Psoas muscle (tissue), 8 donors: Measurements from ENCODE around the gene SOCS3. TPM values are rescaled to one million over a fixed set of nuclear protein-coding genes. Genes with fewer than 3 reads are reported as not detected.

Experiments
- ATAC-seq, 4 donors: fragments of 200-7000 bp; cut with Tn5 transposase; one replicate each; pipeline ENCODE4 v1.9.1; 2020; ENCODE audit warnings: moderate library complexity in 3 of 4, mild to moderate bottlenecking in 2 of 4
- DNase-seq, 2 donors: peaks; one replicate each; pipeline ENCODE4 v3.0.0-alpha.2; 2020
- H3K27ac ChIP-seq: fragments of 200-600 bp; one replicate; pipeline ENCODE4 v1.8.0; 2022
- H3K27me3 ChIP-seq, 3 donors: fragments of 200-600 bp in 1 of 3; one replicate each; pipeline versions ENCODE4 v1.6.1 to v1.8.0; 2013 to 2022; ENCODE audit warnings: low read length in 2 of 3, mild to moderate bottlenecking in 2 of 3, moderate library complexity in 1 of 3; ENCODE audit not compliant: insufficient read depth in 3 of 3
- H3K36me3 ChIP-seq, 2 donors: fragments of 200-600 bp in 1 of 2; one replicate each; pipeline versions ENCODE4 v1.6.1 to v1.8.0; 2013 to 2022; ENCODE audit warnings: low read depth in 1 of 2, mild to moderate bottlenecking in 1 of 2, moderate library complexity in 1 of 2; ENCODE audit not compliant: insufficient read depth in 1 of 2
- H3K4me1 ChIP-seq: fragments of 200-600 bp; one replicate; pipeline ENCODE4 v1.8.0; 2022
- H3K4me3 ChIP-seq: fragments of 200-600 bp; one replicate; pipeline ENCODE4 v1.8.0; 2022; ENCODE audit warnings: mild to moderate bottlenecking
- H3K9me3 ChIP-seq: fragments of 200-600 bp; one replicate; pipeline ENCODE4 v1.8.0; 2022
- WGBS, 3 donors: extraction: QIAGEN DNeasy Blood & Tissue Kit; methylation state at CpG; one replicate each; pipeline versions ENCODE4 v1.1.6 to v1.1.7; 2013; 5-methylcytosine and 5-hydroxymethylcytosine counted together
- intact Hi-C, 2 donors: fragments of 100-400 bp; cut with DNase I; formaldehyde crosslinking; loops; one replicate each; pipeline versions ENCODE4 v1.11.0 to v1.14.2; 2022
- polyA plus RNA-seq, 3 donors: library from polyadenylated mRNA; stranded (reverse); fragments of 200-250 nt; gene quantifications; one replicate each; pipeline ENCODE4 v1.2.3, GENCODE V29; 2013
- total RNA-seq, 4 donors: library from RNA; stranded (reverse); fragmentation: NEBNext Ultra II Directional in 2 of 4; extraction: Animal tissue kit (Norgen Biotek cat#: 25700) in 2 of 4; gene quantifications; one replicate each; pipeline versions ENCODE4 v1.2.1 to v1.2.4, GENCODE V29; 2021 to 2023
- TF ChIP-seq, protein P1 (sequence below): fragments of 200-600 bp; IDR thresholded peaks from one replicate; pipeline ENCODE4 v1.8.0; 2022; ENCODE audit warnings: antibody characterized with exemption
- donor health status: healthy with polysubstance abuse.
- donor health status: DM: no; HTN: no; CAD: no; lungs with moderate emphysema.
- donor health status: Bipolar disorder and iron deficiency.
- donor health status: healthy.
- donor health status: DM: yes; HTN: yes; CAD: no.
- donor health status: DM: no; HTN: no; CAD: no.
- donor health status: DM: no; HTN: no; CAD: no.
- donor health status: DM: yes; HTN: yes; CAD: no.

Gene SOCS3
- total and polyA plus RNA-seq, 7 donors: 5.3 to 43.5 (median 17.4) TPM

DNA sequence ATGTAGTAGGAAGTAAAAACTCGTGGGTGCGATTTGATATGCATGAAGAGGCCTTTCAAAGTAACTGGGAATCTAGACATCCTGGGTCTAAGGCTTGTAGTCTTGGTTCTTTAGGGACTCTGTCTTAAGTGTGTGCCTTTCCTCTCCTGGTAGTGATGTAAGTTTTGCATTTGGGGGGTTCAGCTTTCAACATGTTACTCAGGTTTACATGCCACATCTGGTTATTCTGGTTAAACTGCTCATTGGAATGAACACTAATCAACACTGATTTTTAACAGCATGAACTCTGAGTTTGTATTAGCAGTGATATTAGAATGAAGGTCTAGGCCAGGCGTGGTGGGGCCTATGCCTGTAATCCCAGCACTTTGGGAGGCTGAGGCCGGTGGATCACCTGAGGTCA, 33.7 kb upstream of the SOCS3 start:
- H3K4me1 ChIP-seq: peaks cover 76% of the 10 kb centered on the region

DNA sequence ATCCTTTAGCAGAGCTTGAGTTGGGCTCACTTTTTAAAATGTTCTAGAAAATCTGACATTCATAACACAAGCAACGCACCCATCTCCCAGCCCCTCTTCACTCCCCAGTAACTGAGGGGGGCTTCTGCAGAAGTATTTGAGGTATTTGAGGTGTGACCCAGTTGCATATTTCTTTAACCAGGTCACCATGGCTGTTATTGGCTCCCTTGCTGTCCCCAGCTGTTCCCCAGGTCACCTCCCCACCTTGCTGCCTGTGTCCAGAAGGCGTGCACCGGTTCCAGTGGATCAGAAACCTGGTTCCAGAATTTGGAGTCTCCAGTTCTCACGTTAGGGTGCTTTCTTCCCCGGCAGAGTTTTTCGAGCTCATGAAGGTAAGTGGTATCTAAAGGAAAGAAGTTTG, 32.4 kb upstream of the SOCS3 start:
- H3K4me3 ChIP-seq: no peak overlapping the region
- DNase-seq: no peak
- no peaks in the 10 kb centered on the region for H3K9me3 ChIP-seq
- peak overlapping the region; percentile 28 for H3K27ac ChIP-seq
- TF ChIP-seq, protein P1, sequence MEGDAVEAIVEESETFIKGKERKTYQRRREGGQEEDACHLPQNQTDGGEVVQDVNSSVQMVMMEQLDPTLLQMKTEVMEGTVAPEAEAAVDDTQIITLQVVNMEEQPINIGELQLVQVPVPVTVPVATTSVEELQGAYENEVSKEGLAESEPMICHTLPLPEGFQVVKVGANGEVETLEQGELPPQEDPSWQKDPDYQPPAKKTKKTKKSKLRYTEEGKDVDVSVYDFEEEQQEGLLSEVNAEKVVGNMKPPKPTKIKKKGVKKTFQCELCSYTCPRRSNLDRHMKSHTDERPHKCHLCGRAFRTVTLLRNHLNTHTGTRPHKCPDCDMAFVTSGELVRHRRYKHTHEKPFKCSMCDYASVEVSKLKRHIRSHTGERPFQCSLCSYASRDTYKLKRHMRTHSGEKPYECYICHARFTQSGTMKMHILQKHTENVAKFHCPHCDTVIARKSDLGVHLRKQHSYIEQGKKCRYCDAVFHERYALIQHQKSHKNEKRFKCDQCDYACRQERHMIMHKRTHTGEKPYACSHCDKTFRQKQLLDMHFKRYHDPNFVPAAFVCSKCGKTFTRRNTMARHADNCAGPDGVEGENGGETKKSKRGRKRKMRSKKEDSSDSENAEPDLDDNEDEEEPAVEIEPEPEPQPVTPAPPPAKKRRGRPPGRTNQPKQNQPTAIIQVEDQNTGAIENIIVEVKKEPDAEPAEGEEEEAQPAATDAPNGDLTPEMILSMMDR: no peak
- no peaks in the 10 kb centered on the region for H3K27me3 ChIP-seq
- intact Hi-C loops: no loop called here
- 94 to 95% (median 95%) methylated on average over 6 of the region's 6 CpGs for WGBS, 3 donors
- H3K4me1 ChIP-seq: peaks cover 74% of the 10 kb centered on the region
- no peak for ATAC-seq
- H3K36me3 ChIP-seq: peaks cover 0 to 31% of the 10 kb centered on the region in 2 donors

More for the DNA sequence above, 33.7 kb upstream of the SOCS3 start:
- 90 to 96% (median 92%) methylated on average over 4 of the region's 4 CpGs for whole genome bisulfite sequencing, 3 donors
- no peak for DNase-seq
- H3K27ac ChIP-seq: no peak overlapping the region
- H3K36me3 ChIP-seq: peaks cover 0 to 33% of the 10 kb centered on the region in 2 donors
- ATAC-seq: no peak
- H3K4me3 ChIP-seq: no peak overlapping the region
- intact Hi-C loops: no loop called here
- TF ChIP-seq, protein P1: no peak
- H3K9me3 ChIP-seq: no peaks in the 10 kb centered on the region
- H3K27me3 ChIP-seq: no peaks in the 10 kb centered on the region

DNA sequence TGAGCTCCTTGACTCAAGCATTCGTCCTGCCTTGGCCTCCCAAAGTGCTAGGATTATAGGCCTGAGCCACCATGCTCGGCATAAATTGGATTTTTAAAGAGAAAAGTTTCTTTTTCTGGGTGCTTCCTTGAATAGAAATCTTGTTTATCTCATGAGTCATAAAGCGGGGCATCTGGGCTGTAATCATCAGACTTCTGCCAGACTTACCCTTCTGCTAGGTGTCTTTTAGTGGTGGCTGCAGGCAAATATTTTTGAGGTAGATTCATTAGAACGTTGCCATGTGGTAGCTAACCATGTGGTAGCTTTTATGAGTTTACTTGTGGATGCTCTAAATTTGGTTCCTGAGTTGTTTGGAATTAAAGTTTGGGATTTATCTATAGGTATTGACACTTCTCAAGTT, 32.0 kb upstream of the SOCS3 start:
- H3K27me3 ChIP-seq: no peaks in the 10 kb centered on the region
- no peak for ATAC-seq
- peaks cover 69% of the 10 kb centered on the region for H3K4me1 ChIP-seq
- peaks cover 0 to 31% of the 10 kb centered on the region in 2 donors for H3K36me3 ChIP-seq
- H3K4me3 ChIP-seq: no peak overlapping the region
- H3K9me3 ChIP-seq: no peaks in the 10 kb centered on the region
- TF ChIP-seq, protein P1: no peak
- H3K27ac ChIP-seq: peak overlapping the region; percentile 28
- no peak for DNase-seq
- WGBS, 3 donors: 73 to 80% (median 76%) methylated on average over 4 of the region's 4 CpGs
- intact Hi-C loops: no loop called here

DNA sequence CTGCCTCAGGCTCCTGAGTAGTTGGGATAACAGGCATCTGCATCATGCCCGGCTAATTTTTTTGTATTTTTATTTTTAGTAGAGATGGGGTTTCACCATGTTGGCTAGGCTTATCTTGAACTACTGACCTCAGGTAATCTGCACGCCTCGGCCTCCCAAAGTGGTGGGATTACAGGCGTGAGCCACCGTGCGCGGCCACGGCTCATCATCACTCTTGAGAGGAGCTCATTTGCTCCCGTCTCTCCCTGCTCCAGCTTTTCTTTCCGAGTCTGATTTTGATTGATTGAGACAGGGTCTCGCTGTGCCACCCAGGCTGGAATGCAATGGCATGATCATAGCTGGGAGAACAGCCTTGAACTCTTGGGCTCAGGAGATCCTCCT, 31.2 kb upstream of the SOCS3 start:
- H3K27ac ChIP-seq: peak overlapping the region; percentile 28
- no peaks in the 10 kb centered on the region for H3K27me3 ChIP-seq
- no peak overlapping the region for H3K4me3 ChIP-seq
- WGBS, 3 donors: 79 to 92% (median 87%) methylated on average over 11 of the region's 11 CpGs
- peaks cover 0 to 27% of the 10 kb centered on the region in 2 donors for H3K36me3 ChIP-seq
- ATAC-seq (no peak), DNase-seq (no peak)
- peaks cover 68% of the 10 kb centered on the region for H3K4me1 ChIP-seq
- intact Hi-C loops: no loop called here
- no peaks in the 10 kb centered on the region for H3K9me3 ChIP-seq
- TF ChIP-seq, protein P1: no peak
